ENCODE data around the gene EFHD2. TPM values are rescaled to one million over a fixed set of nuclear protein-coding genes. Genes with fewer than 3 reads are reported as not detected.

The EFHD2 gene
- total and polyA plus RNA-seq, 2 of the 8 experiments (the other 6 are each of a cell fraction or from before 2014, with no cell fraction given), result 24.4 to 25.1 TPM

GRCh38 chr1:15410884-15411245, 1.2 kb downstream of the EFHD2 start (continued):
- TF ChIP-seq EZH2 (IDR thresholded peaks at IDR 0.05; ENCODE audit: low read depth, low read length, severe bottlenecking), result no peak

All from H1 (cell line).